GM12878 (cell line): ENCODE measurements around the gene MARCHF6.

Experiments
- EP300 ChIP-seq, 2 experiments: fragments of 150-350 bp in 1 of 2; IDR thresholded peaks; 2 replicates each; pipeline ENCODE4 v1.6.1; 2011 to 2012; ENCODE audit warnings: low read depth in 2 of 2, low read length in 2 of 2, borderline replicate concordance in 1 of 2, improper control_type of control experiment in 1 of 2, inconsistent platforms in 1 of 2; ENCODE audit not compliant: control insufficient read depth in 1 of 2
- TF ChIP-seq, protein P1 (sequence below), 3 experiments: IDR thresholded peaks in 2 of 3; conservative IDR thresholded peaks in 1 of 3; 2 replicates each; pipeline ENCODE4 v1.5.1; 2011; ENCODE audit warnings: low read depth in 3 of 3, low read length in 3 of 3, mild to moderate bottlenecking in 3 of 3, control low read depth in 2 of 3, moderate library complexity in 2 of 3, inconsistent platforms in 1 of 3, mixed read lengths in 1 of 3; ENCODE audit not compliant: control insufficient read depth in 2 of 3, insufficient read depth in 1 of 3; ENCODE audit errors: extremely low read depth in 1 of 3

DNA sequence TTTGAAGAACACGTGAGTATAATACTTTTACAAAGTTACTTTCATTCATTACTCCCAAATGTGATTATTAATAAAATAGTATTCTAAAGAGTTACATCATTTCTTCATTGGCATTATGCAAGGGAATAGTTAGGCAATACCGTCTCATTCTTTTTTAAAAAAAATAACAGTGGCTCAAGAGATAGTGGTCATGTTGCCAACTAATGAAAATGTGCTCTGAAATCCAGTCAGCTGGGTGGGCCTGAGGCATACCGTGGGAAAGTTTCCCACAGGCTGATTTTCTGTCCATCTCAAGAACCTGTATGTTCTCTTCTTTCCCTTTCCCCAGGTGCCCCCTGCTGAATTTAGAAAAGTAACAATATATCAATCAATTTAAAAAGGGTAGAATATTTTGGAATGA lies 47.3 kb downstream of the MARCHF6 start:
- no peak for TF ChIP-seq EP300 (IDR thresholded peaks at IDR 0.05; ENCODE audit: borderline replicate concordance in 1 of 2, control insufficient read depth in 1 of 2, low read depth in 2 of 2, low read length in 2 of 2)
- TF ChIP-seq, protein P1, sequence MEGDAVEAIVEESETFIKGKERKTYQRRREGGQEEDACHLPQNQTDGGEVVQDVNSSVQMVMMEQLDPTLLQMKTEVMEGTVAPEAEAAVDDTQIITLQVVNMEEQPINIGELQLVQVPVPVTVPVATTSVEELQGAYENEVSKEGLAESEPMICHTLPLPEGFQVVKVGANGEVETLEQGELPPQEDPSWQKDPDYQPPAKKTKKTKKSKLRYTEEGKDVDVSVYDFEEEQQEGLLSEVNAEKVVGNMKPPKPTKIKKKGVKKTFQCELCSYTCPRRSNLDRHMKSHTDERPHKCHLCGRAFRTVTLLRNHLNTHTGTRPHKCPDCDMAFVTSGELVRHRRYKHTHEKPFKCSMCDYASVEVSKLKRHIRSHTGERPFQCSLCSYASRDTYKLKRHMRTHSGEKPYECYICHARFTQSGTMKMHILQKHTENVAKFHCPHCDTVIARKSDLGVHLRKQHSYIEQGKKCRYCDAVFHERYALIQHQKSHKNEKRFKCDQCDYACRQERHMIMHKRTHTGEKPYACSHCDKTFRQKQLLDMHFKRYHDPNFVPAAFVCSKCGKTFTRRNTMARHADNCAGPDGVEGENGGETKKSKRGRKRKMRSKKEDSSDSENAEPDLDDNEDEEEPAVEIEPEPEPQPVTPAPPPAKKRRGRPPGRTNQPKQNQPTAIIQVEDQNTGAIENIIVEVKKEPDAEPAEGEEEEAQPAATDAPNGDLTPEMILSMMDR (IDR thresholded peaks at IDR 0.05 in 2 of 3, conservative IDR thresholded peaks at IDR 0.05 in 1 of 3; ENCODE audit: control insufficient read depth in 2 of 3, extremely low read depth in 1 of 3, insufficient read depth in 1 of 3, low read depth in 3 of 3, low read length in 3 of 3) = peak in 1 of 3 experiments; percentile 20; a peak in 1 of 6 replicates
